Keratinocyte (primary cell): Measurements from ENCODE around the gene SLCO2B1.

ENCODE experiments used
- EZH2 ChIP-seq: IDR thresholded peaks from one replicate; pipeline ENCODE4 v1.6.1; 2012; ENCODE audit warnings: inconsistent platforms, mild to moderate bottlenecking, low read length, moderate library complexity
- TF ChIP-seq, protein P1 (sequence below), 3 experiments: IDR thresholded peaks in 1 of 3; conservative IDR thresholded peaks in 1 of 3; optimal IDR thresholded peaks in 1 of 3; 2 replicates in 2 of 3; 3 replicates in 1 of 3; pipeline versions ENCODE3 to v1.5.1; 2011; ENCODE audit warnings: low read length in 3 of 3, mild to moderate bottlenecking in 3 of 3, moderate library complexity in 2 of 3, control low read depth in 1 of 3, inconsistent platforms in 1 of 3; ENCODE audit not compliant: insufficient read depth in 2 of 3; ENCODE audit errors: extremely low read depth in 1 of 3

DNA sequence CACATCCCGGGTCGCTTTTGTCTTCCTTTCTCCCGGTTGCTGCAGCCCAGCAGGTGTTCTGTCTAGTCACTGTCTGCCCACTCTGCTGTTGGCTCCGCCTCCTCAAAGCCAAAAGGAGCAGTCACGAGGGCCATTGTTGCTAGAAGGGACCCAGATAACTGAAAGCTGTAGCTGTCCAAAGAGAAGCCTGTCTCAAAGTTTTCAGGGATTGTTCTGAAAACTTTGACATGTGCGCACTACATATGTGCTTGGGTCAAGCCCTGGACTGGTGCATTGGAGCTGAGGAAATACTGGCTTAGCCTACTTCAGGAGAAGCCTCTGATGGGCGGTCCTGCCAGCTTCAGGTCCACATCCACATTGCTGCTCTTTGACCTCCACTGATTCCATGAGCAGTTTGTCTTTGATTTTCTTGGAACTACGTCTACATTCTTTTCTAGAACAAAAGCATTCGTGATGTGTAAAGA is 45.4 kb upstream of the SLCO2B1 start:
- TF ChIP-seq, protein P1, sequence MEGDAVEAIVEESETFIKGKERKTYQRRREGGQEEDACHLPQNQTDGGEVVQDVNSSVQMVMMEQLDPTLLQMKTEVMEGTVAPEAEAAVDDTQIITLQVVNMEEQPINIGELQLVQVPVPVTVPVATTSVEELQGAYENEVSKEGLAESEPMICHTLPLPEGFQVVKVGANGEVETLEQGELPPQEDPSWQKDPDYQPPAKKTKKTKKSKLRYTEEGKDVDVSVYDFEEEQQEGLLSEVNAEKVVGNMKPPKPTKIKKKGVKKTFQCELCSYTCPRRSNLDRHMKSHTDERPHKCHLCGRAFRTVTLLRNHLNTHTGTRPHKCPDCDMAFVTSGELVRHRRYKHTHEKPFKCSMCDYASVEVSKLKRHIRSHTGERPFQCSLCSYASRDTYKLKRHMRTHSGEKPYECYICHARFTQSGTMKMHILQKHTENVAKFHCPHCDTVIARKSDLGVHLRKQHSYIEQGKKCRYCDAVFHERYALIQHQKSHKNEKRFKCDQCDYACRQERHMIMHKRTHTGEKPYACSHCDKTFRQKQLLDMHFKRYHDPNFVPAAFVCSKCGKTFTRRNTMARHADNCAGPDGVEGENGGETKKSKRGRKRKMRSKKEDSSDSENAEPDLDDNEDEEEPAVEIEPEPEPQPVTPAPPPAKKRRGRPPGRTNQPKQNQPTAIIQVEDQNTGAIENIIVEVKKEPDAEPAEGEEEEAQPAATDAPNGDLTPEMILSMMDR (optimal IDR thresholded peaks at IDR 0.05 in 1 of 3, IDR thresholded peaks at IDR 0.05 in 1 of 3, conservative IDR thresholded peaks at IDR 0.05 in 1 of 3; ENCODE audit: extremely low read depth in 1 of 3, insufficient read depth in 2 of 3, low read length in 3 of 3) = no peak
- no peak for TF ChIP-seq EZH2
